ENCODE results near the gene ADCY3. TPM values are rescaled to one million over a fixed set of nuclear protein-coding genes. Genes with fewer than 3 reads are reported as not detected.

ADCY3 gene
- 27.1 to 47.4 TPM (median 33.2 TPM) in 3 replicates for polyA plus RNA-seq
- 15.1 TPM for polyA plus RNA-seq (2011; ENCODE audit: low read depth)
- polyA plus RNA-seq (2011; cell fraction: cytosol; rRNA removed) = 14.9 and 18.3 TPM in 2 replicates
- polyA plus RNA-seq (2011; cell fraction: nucleus; rRNA removed) = 64.9 and 72.3 TPM in 2 replicates
- polyA plus RNA-seq (2012; ENCODE audit: low replicate concordance) = 16.4 and 41.4 TPM in 2 replicates
- 49.3 to 129 TPM (median 72.4 TPM) in 3 replicates for polyA minus RNA-seq
- polyA minus RNA-seq (2011; cell fraction: cytosol; rRNA and poly(A)+ RNA removed) = 47.8 TPM
- polyA minus RNA-seq (2011; cell fraction: nucleus; rRNA and poly(A)+ RNA removed) = 57.7 and 62.1 TPM in 2 replicates

DNA sequence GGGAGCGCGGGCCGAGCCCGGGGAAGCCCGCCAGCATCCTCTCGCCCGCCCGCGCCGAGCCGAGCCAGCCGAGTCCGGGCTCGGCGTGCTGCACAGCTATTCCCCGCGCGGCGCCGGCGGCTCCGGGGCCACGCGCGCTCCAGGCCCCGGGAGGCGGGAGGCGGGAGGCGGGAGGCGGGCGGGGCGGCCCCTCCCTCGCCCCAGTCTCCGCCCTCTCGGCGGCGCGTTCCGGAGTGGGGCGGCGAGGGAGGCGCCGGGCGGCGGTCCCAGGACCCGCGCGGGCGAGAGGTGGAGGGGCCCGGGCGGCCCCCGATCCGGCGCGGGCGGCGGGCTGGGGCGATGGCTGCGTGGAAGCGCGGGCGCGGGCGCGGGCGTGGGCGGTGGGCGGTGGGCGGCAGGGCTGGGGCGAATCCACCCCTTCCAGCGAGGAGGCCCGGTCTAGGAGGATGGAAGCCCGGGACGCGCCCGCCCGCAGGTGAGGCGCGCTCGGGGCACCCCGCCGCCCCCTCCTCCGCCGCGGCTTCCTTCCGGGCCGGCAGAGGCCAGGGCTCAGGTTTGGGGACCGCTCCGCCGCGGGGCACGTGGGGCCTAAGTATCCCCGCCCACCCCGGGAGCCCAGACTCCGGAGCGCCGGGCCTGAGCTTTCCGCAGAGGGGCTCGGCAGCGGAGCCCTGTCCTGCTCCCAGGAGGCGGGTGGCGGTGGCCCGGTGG is at the start of gene ADCY3:
ADCY3 (minus strand) TSS at position 140 of the 711 bp plus-strand sequence. CDS start 1,250 bp downstream, outside the sequence.
- H3K9ac ChIP-seq (ENCODE audit: control insufficient read depth, extremely low read depth, insufficient read depth, low read length) = peak within 1 kb of the TSS; percentile 76
- peaks cover 7% of the 10 kb centered on the region in 2 experiments for H3K36me3 ChIP-seq (ENCODE audit: control insufficient read depth in 2 of 2, extremely low read depth in 1 of 2, insufficient read depth in 2 of 2, low read length in 2 of 2)
- peak within 1 kb of the TSS; percentile 91 for H2AFZ ChIP-seq (ENCODE audit: control insufficient read depth, low read length)
- no peaks in the 10 kb centered on the region for H4K20me1 ChIP-seq (ENCODE audit: control insufficient read depth, extremely low read depth, insufficient read depth, low read length)
- no peak for TF ChIP-seq CTCF (optimal IDR thresholded peaks at IDR 0.05 in 1 of 3, IDR thresholded peaks at IDR 0.05 in 1 of 3, conservative IDR thresholded peaks at IDR 0.05 in 1 of 3; ENCODE audit: extremely low read depth in 1 of 3, insufficient read depth in 2 of 3, low read length in 3 of 3)
- no peak for TF ChIP-seq EZH2 (IDR thresholded peaks at IDR 0.05; ENCODE audit: low read length)
- dilution Hi-C loops (cut with MboI; ENCODE audit: extremely low pct_ligation_motif_present, low sequenced_read_pairs) = no loop called here
- FAIRE-seq (no peak), DNase-seq (ENCODE audit: low read depth, low spot score) (no peak)
- H3K4me2 ChIP-seq (ENCODE audit: control insufficient read depth, extremely low read depth, insufficient read depth, low read depth, low read length) = peak within 1 kb of the TSS; percentile 93
- peaks cover 33% of the 10 kb centered on the region for H3K79me2 ChIP-seq (ENCODE audit: control insufficient read depth, insufficient read depth, low read length)
- H3K27me3 ChIP-seq (ENCODE audit: control insufficient read depth, extremely low read depth, insufficient read depth, low read length) = no peaks in the 10 kb centered on the region
- peaks cover 2% of the 10 kb centered on the region for H3K9me1 ChIP-seq (ENCODE audit: control insufficient read depth, extremely low read depth, insufficient read depth, low read length)
- peak within 1 kb of the TSS; percentile 47 to 83 (median 80) for H3K4me3 ChIP-seq (ENCODE audit: control insufficient read depth in 2 of 3, extremely low read depth in 1 of 3, insufficient read depth in 2 of 3, low read depth in 1 of 3, low read length in 3 of 3)
- peak within 1 kb of the TSS; percentile 60 for H3K27ac ChIP-seq (ENCODE audit: control insufficient read depth, insufficient read depth, low read length)
- peaks cover 14% of the 10 kb centered on the region for H3K4me1 ChIP-seq (ENCODE audit: control insufficient read depth, extremely low read depth, insufficient read depth, low read length)
- H3K9me3 ChIP-seq (ENCODE audit: control insufficient read depth, low read depth, low read length) = no peaks in the 10 kb centered on the region

- no peak overlapping the region for H3K9ac ChIP-seq (ENCODE audit: control insufficient read depth, extremely low read depth, insufficient read depth, low read length)
- no peaks in the 10 kb centered on the region for H4K20me1 ChIP-seq (ENCODE audit: control insufficient read depth, extremely low read depth, insufficient read depth, low read length)
- H3K36me3 ChIP-seq (ENCODE audit: control insufficient read depth in 2 of 2, extremely low read depth in 1 of 2, insufficient read depth in 2 of 2, low read length in 2 of 2) = peaks cover 1 to 4% of the 10 kb centered on the region in 2 experiments
- no peak overlapping the region for H3K4me2 ChIP-seq (ENCODE audit: control insufficient read depth, extremely low read depth, insufficient read depth, low read depth, low read length)
- DNase-seq (ENCODE audit: low read depth, low spot score) (no peak), FAIRE-seq (no peak)
- H3K27me3 ChIP-seq (ENCODE audit: control insufficient read depth, extremely low read depth, insufficient read depth, low read length) = no peaks in the 10 kb centered on the region
- dilution Hi-C loops (cut with MboI; ENCODE audit: extremely low pct_ligation_motif_present, low sequenced_read_pairs) = no loop called here
- no peaks in the 10 kb centered on the region for H3K9me1 ChIP-seq (ENCODE audit: control insufficient read depth, extremely low read depth, insufficient read depth, low read length)
- H3K4me3 ChIP-seq (ENCODE audit: control insufficient read depth in 2 of 3, extremely low read depth in 1 of 3, insufficient read depth in 2 of 3, low read depth in 1 of 3, low read length in 3 of 3) = no peak overlapping the region
- no peaks in the 10 kb centered on the region for H3K4me1 ChIP-seq (ENCODE audit: control insufficient read depth, extremely low read depth, insufficient read depth, low read length)
- TF ChIP-seq CTCF (optimal IDR thresholded peaks at IDR 0.05 in 1 of 3, IDR thresholded peaks at IDR 0.05 in 1 of 3, conservative IDR thresholded peaks at IDR 0.05 in 1 of 3; ENCODE audit: extremely low read depth in 1 of 3, insufficient read depth in 2 of 3, low read length in 3 of 3) (no peak), EZH2 (IDR thresholded peaks at IDR 0.05; ENCODE audit: low read length) (no peak)
- H3K79me2 ChIP-seq (ENCODE audit: control insufficient read depth, insufficient read depth, low read length) = peaks cover 12% of the 10 kb centered on the region
- no peak overlapping the region for H3K27ac ChIP-seq (ENCODE audit: control insufficient read depth, insufficient read depth, low read length)
- no peaks in the 10 kb centered on the region for H3K9me3 ChIP-seq (ENCODE audit: control insufficient read depth, low read depth, low read length)
- no peak overlapping the region for H2AFZ ChIP-seq (ENCODE audit: control insufficient read depth, low read length)
Measured at GRCh38 chr2:24969784-24970183, 49.7 kb upstream of the ADCY3 start.

Data from keratinocyte (primary cell).